OCI-LY3 (cell line): ENCODE data around the gene FAM228A.

Experiments used
- H2AFZ ChIP-seq: fragments of 200-600, 300-600 bp; shearing (Covaris generic); 2 replicates; pipeline ENCODE4 v1.6.0; 2014; ENCODE audit warnings: antibody characterized with exemption, low read depth, low read length
- H3K27ac ChIP-seq: fragments of 200-600, 300-600 bp; sonication (generic); 2 replicates; pipeline ENCODE4 v1.5.1; 2014; ENCODE audit warnings: mild to moderate bottlenecking, low read length, moderate library complexity, mixed read lengths
- H3K27me3 ChIP-seq: fragments of 200-600, 300-600 bp; sonication (generic); 2 replicates; pipeline ENCODE4 v1.6.1; 2014; ENCODE audit warnings: low read depth, low read length, mixed read lengths
- H3K36me3 ChIP-seq: fragments of 200-600, 300-600 bp; sonication (generic); replicated peaks from 2 replicates; pipeline ENCODE3; 2014; ENCODE audit warnings: low read depth, low read length, mixed read lengths
- H3K4me1 ChIP-seq: fragments of 300-600, 200-600 bp; sonication (generic); 2 replicates; pipeline ENCODE4 v1.6.1; 2014; ENCODE audit warnings: low read length, mixed read lengths
- H3K4me2 ChIP-seq: fragments of 200-600, 300-600 bp; sonication (generic); 2 replicates; pipeline ENCODE4 v1.6.1; 2014; ENCODE audit warnings: low read length, mixed read lengths
- H3K4me3 ChIP-seq: fragments of 300-600, 200-600 bp; sonication (generic); 2 replicates; pipeline ENCODE4 v1.5.1; 2014; ENCODE audit warnings: antibody characterized with exemption, mild to moderate bottlenecking, low read length, moderate library complexity
- H3K79me2 ChIP-seq: fragments of 300-600, 200-600 bp; shearing (Covaris generic); 2 replicates; pipeline ENCODE4 v1.6.1; 2014; ENCODE audit warnings: mild to moderate bottlenecking, low read length, mixed read lengths
- H3K9ac ChIP-seq: fragments of 300-600, 200-600 bp; shearing (Covaris generic); 2 replicates; pipeline ENCODE4 v1.6.0; 2014; ENCODE audit warnings: mild to moderate bottlenecking, low read length, moderate library complexity
- H3K9me3 ChIP-seq: fragments of 200-600, 300-600 bp; shearing (Covaris generic); 2 replicates; pipeline ENCODE4 v1.6.1; 2014; ENCODE audit warnings: low read length, mixed read lengths; ENCODE audit not compliant: insufficient read depth
- H4K20me1 ChIP-seq: fragments of 200-600, 300-600 bp; sonication (generic); 2 replicates; pipeline ENCODE4 v1.6.1; 2016; ENCODE audit warnings: low read length, mixed read lengths; ENCODE audit not compliant: insufficient read depth
- EZH2phosphoT487 ChIP-seq: fragments of 200-600 bp; shearing (Covaris generic); IDR thresholded peaks from 2 replicates; pipeline ENCODE4 v1.6.1; 2018; ENCODE audit warnings: antibody characterized with exemption, mixed run types, low read depth
- TF ChIP-seq, protein P1 (sequence below): fragments of 200-600, 300-600 bp; sonication (generic); IDR thresholded peaks from 2 replicates; pipeline ENCODE4 v1.5.1; 2014; ENCODE audit warnings: antibody characterized with exemption, low read length, low read depth

Gene FAM228A

DNA sequence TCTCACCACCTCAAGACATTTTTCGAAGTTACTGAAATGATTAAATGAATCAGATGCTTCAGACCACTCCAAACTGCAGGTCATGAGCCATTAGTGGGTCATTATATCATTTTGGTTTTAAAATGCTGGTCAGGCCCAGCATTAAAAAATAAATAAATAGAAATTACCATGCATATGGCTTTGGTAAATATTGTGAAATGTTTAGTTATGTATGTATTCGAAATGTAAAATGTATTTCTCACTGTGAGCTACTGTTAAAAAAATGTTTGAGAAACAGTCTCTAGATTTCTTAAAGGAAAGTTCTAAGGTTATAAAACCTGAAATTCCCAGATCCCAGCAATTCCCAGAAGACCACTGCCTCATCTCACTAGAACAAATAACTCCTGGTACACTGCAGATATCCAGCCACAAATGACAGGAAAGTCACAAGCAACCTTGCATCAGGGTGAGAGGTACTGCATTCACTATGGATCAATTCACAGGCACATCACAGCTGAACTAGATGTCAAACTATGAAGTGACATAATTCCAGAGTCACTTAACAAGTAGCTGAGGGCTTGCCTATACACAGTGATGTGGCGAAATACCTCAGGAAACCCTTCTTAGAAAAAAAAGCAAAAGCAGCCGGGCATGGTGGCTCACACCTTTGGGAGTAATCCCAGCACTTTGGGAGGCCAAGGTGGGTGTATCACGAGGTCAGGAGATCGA, 46.6 kb downstream of the FAM228A start:
- H3K4me1 ChIP-seq, result no peaks in the 10 kb centered on the region
- peaks cover 4% of the 10 kb centered on the region for H3K36me3 ChIP-seq
- H3K27ac ChIP-seq, result no peak overlapping the region
- H3K4me3 ChIP-seq, result no peak overlapping the region
- no peaks in the 10 kb centered on the region for H3K79me2 ChIP-seq
- no peaks in the 10 kb centered on the region for H3K27me3 ChIP-seq
- no peak overlapping the region for H2AFZ ChIP-seq
- no peaks in the 10 kb centered on the region for H4K20me1 ChIP-seq
- H3K9me3 ChIP-seq, result no peaks in the 10 kb centered on the region
- TF ChIP-seq, protein P1, sequence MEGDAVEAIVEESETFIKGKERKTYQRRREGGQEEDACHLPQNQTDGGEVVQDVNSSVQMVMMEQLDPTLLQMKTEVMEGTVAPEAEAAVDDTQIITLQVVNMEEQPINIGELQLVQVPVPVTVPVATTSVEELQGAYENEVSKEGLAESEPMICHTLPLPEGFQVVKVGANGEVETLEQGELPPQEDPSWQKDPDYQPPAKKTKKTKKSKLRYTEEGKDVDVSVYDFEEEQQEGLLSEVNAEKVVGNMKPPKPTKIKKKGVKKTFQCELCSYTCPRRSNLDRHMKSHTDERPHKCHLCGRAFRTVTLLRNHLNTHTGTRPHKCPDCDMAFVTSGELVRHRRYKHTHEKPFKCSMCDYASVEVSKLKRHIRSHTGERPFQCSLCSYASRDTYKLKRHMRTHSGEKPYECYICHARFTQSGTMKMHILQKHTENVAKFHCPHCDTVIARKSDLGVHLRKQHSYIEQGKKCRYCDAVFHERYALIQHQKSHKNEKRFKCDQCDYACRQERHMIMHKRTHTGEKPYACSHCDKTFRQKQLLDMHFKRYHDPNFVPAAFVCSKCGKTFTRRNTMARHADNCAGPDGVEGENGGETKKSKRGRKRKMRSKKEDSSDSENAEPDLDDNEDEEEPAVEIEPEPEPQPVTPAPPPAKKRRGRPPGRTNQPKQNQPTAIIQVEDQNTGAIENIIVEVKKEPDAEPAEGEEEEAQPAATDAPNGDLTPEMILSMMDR, result no peak
- TF ChIP-seq EZH2phosphoT487, result no peak
- H3K4me2 ChIP-seq, result no peak overlapping the region
- no peak overlapping the region for H3K9ac ChIP-seq

DNA sequence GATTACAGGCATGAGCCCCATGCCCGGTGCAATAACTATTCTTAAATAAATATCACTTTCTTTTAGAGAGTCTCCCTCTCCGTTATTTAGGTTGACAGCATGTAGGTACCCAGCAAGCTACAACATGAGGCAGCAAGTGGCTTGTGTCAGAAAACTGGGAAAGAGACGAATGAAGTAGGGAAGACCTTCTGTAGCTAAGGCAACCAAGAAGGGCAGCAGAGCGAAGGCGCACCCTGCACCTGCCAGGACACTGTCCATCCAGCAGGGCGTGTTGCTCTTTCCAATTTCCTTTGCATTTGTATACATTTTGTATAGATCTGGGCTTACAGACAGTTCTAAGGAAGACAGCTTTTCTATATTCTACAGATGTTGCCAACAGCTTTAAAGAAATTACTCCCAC, 48.1 kb downstream of the FAM228A start:
- Histone ChIP-seq H3K9ac (no peak overlapping the region), H2AFZ (no peak overlapping the region)

DNA sequence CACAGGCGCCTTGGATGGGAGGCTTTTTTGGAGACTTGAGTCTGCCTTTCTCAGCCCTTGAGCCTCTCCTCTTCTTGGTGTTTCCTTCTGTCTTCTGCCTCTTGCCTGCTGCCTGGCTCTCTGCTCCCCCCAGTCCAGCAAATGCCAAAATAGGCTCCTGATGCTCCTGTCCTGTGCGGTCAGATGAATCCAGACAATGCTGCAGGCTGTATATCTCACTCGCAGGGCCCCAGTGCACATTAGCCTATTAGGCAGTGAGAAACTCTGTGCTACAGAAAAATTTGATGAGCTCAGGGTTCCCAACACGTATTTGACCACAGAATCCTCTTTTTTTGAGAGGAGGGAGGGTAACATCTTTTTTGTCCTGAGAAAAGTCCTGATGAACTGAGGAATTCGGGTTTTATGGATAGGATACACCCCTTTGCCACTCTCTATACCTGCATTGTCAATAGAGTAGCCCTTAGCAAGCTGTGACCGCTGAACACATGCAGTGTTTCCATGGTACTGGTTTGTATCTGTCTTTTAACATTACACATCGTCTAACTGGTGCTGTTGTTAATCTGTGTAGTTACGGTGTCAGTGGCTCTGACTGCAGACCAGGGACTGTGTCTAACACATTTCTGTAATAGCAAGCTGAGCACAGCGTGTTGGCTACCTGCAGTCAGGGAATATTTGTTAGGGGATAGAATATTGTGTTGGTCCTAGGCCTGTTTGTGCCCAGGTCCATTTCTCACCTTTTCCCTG, 50.8 kb downstream of the FAM228A start:
- H3K9ac ChIP-seq, result no peak overlapping the region
- peaks cover 2% of the 10 kb centered on the region for H3K36me3 ChIP-seq
- H3K4me3 ChIP-seq, result no peak overlapping the region
- H3K27ac ChIP-seq, result no peak overlapping the region
- H3K9me3 ChIP-seq, result no peaks in the 10 kb centered on the region
- no peak for TF ChIP-seq EZH2phosphoT487
- TF ChIP-seq, protein P1, result no peak
- H3K27me3 ChIP-seq, result no peaks in the 10 kb centered on the region
- H3K4me1 ChIP-seq, result no peaks in the 10 kb centered on the region
- H4K20me1 ChIP-seq, result no peaks in the 10 kb centered on the region
- H3K4me2 ChIP-seq, result no peak overlapping the region
- no peaks in the 10 kb centered on the region for H3K79me2 ChIP-seq
- H2AFZ ChIP-seq, result no peak overlapping the region

More for the DNA sequence above, 48.1 kb downstream of the FAM228A start:
- H3K4me3 ChIP-seq, result no peak overlapping the region
- no peaks in the 10 kb centered on the region for H3K9me3 ChIP-seq
- TF ChIP-seq, protein P1, result no peak
- TF ChIP-seq EZH2phosphoT487, result no peak
- no peaks in the 10 kb centered on the region for H3K27me3 ChIP-seq
- no peaks in the 10 kb centered on the region for H3K4me1 ChIP-seq
- no peak overlapping the region for H3K4me2 ChIP-seq
- no peaks in the 10 kb centered on the region for H4K20me1 ChIP-seq
- H3K36me3 ChIP-seq, result peaks cover 4% of the 10 kb centered on the region
- no peak overlapping the region for H3K27ac ChIP-seq
- no peaks in the 10 kb centered on the region for H3K79me2 ChIP-seq

DNA sequence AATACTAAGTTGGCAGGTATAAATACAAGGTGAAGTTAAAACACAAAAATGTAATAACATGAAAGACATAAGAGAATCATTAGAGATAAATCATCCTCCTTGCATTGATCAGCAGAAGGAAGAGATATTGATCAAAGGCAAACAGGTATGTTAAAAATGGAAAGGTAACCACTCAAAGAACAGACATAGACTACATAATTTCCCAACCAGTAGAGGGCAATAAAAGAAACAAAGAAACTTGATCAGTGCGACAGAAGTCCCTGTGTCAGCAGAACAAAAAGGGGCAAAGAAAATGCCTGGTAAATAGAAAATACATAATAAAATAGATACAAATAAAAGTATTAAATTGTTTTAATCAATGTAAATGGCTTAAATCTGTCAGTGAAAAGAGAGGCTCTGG, 53.6 kb downstream of the FAM228A start:
- TF ChIP-seq EZH2phosphoT487, result no peak
- TF ChIP-seq, protein P1, result peak; percentile 60
- Histone ChIP-seq H3K36me3 (no peaks in the 10 kb centered on the region), H3K9me3 (no peaks in the 10 kb centered on the region), H3K4me2 (no peak overlapping the region), H4K20me1 (no peaks in the 10 kb centered on the region), H3K27me3 (no peaks in the 10 kb centered on the region), H3K27ac (no peak overlapping the region), H2AFZ (no peak overlapping the region), H3K9ac (no peak overlapping the region), H3K4me3 (no peak overlapping the region), H3K79me2 (no peaks in the 10 kb centered on the region), H3K4me1 (no peaks in the 10 kb centered on the region)
